NCI-H187 treated with DMSO at 0.1 percent for 48 hours (cell line): Measurements from ENCODE around the gene SH3BP4.

Experiments used
- DNase-seq: peaks from one replicate; lab custom pipeline; 2025; lab: John Stamatoyannopoulos, UW

The SH3BP4 gene

DNA sequence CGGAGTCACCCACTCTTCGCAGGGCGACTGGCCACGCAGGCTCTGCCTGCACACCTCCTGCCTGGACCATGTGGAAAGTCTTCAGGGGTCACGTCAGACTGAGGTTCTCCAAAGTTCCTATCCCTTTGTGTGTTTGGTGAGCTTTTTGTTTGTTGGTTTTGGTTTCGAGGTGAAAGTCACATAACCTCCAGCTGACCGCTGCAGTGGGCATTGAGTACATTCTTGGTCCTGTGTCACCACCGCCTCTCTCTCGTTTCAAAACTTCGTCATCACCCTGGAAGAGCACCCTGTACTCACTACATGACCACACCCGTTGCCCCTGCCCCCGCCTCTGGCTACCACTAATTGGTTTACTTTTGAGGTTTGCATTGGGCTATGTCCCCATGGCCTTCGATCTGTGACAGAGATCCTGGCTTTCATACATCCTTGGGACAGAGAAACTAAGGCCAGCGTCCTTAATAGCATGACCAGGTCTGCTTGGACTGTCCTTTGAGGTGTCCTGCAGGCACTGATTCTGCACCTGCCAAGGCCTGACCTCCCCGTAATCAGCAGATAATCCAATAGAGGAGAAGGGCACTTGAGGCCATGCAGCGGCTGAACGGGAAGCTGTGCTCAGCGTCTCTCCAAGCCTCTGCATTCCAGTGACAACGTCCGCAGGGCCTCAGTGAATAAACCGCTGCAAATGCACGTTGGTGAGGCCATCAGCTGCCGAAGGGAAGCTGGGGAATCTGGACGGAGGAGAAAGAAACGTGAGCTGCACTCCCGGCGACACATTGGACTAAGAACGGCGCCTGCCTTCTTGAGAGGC lies 46.8 kb downstream of the SH3BP4 start:
- no peak for DNase-seq

DNA sequence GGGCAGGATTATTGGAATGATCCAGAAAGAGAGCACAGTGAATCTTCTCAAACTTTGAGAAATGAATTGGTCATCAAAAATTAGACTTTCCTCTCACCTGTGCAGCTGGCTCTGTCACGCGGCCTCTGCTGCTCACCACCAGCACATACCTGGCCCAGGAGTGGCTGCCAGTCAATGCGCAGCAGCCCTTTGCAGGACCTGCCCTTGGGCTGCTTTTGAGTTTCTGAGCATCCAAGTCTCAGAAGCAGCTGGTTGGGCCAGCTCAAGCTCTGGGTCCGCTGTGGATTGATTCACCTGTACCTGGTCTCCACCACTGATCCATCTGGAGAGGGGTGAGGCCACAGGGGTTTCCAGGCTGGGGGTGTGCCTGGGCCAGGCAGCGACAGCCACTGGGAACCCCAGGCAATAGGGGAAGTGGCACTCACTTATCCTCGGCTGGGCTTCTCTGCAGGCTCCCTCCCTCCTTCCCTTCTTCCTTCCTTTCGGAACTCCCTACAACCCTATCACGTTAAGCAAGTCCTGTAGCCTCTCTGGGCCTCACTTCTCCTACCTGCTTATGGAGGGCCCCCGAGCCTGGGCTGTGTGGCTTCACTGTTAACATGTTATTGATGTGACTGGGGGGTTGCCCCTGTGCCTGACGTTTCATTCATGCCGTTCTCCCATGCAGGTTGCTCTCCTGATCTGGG lies 48.1 kb downstream of the SH3BP4 start:
- DNase-seq: no peak

DNA sequence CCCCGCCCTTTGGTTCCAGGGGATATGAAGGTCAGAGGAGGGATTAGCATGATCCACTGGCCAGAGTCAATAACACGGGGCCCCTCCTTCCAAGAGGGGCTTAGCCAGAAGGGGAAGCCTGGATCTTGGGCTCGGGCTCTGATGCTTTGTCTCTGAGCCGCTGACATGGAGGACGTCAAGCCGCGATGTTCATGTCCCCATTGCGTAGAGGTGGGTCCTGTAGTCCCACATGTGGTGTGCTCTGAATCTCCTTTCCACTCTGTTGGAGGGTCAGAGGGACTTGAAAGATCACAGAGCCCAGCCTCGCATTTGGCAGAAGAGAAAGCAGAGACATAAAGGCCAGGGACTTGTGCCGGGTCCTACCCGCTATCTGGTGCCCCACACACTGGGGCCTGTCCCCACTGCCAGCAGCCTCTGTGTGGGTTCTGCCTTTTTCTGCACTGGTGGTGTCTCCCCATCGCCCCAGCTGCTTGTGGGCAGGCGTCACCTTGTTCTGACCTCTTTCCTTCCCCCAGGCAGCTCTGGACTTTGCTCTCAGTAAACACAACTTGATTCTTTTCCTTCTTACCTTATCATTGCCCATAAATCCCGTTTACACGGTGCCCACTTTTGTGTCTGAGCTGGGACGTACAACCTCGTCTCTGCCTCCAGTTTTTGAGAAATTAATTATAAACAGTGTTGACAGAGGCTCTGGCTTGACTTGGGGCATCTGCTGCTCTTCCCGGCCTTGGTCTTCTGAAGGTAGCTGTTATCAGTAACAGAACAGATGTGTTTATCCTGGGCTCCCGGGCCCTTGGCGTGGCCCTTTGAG lies 48.8 kb downstream of the SH3BP4 start:
- no peak for DNase-seq

DNA sequence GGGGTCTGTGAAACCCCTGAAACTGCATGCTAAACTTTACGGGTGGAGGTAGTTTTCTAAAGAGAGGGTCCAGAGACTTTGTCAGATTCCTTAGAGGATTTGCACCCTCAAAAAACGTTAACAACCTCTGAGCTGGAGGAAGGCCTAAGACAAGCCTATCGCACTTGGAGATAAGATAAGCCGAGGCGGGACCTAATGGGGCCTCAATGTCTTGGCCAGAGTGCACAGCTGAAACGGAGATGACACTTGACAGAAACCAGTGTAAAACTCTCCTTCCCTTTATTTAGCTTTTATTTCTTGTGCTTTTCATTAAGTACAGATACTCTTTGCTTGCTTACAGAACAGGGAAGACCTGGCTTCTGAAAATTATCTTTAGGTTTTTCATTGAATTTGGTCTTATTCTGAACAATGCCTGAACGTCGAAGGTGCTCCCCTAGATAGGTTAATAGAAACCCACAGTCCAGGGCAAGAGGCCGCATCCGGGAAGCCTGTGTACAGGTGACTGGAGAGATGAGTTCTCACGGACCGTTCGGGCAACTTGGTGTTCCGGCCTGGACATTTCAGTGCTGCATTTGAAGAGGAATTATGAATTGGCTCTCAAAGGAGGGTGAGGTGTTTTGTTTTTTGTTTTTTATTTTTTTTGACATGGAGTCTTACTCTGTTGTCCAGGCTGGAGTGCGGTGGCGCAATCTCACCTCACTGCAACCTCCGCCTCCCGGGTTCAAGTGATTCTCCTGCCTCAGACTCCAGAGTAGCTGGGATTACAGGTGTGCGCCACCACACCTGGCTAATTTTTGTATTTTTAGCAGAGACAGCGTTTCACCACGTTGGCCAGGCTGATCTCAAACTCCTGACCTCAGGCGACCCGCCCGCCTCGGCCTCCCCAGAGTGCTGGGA lies 49.7 kb downstream of the SH3BP4 start:
- DNase-seq: no peak

DNA sequence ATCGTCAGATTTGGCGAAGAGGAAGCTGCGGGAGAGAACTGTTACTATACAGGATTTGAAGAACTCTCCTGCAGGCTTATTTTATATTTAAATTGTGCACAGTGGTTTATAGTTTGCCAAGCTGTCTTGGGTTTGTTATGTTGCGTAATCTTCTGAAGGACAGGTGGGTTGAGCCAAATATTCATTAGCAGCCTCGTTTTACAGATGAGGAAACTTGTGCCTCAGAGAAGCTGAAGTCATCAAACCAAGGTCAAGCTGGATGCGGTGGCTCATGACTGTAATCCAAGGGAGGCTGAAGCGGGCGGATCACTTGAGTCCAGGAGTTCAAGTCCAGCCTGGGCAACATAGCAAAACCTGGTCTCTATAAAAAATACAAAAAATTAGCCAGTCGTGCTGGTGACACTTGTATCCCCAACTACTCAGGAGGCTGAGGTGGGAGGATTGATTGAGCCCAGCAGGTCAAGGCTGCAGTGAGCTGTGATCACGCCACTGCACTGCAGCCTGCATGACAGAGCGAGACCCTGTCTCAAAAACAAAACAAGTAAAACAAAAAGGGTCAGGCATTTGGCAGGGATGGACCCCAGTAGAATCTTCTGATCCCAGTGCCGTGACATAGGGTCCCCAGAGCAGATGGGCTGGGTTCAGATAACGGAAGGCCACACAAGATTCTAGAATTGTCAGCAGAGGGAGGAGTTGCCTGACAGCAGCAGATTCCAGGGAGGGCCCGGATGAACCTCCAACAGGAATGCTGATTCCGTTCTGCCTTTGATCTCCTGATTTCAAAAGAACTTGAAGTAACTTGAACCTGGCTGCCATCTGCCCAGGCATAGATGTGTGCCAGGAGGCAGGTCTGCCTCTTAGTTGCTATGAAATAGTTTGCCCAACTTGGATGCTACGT lies 50.6 kb downstream of the SH3BP4 start:
- no peak for DNase-seq

DNA sequence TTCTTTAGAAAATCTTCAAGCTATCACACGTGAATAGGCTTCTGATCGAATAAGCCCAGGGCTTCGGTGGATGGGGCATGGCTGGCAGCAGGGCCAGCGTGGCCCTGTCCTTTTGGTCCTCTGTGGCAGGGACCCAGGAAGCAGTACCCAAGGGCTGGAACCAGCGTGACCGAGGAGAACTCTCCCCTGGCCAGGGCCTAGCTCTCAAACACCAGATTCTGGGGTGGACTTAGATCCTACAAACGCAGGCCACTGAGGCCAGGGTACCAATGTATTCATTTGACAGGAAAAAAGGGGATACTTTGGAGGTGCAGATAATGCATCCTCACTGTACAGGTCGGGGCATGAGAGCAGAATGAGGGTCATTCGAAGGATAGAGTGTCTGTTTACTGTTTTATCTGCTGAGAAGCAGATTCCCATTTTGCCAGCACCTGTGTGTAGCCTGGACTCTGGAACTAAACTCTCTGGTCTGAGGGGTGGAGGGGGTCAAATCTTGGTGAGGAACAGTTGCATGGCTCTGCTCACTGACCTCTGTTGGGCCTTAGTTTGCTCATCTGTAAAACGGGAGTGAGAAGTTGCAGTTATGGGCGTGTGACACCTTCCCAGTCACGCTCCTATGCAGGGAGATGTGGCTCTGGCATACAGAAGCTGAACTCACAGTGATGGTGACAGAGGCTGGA lies 51.4 kb downstream of the SH3BP4 start:
- DNase-seq: no peak

DNA sequence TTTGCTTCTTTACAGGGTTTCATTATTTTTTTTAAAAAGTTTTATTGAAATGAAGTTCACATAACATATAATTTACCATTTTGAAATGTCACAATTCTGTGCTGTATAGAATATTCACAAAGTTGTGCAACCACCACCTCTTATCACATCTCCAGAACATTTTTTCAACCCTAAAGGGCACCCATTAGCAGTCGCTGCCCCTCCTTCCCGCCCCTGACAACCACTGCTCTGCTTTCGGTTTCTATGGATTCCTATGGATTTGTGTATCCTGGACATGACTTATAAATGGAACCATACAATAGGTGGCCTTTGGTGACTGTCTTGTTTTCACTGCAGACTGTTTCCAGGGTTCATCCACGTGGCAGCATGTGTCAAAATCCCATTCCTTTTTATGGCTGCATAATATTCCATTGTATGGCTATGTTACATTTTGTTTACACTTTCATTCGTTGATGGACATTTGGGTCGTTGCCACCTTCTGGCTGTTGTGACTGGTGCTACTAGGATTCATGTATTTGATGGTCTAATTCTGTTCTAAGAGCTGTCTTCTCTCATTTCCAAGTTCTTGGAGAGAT lies 52.6 kb downstream of the SH3BP4 start:
- no peak for DNase-seq

DNA sequence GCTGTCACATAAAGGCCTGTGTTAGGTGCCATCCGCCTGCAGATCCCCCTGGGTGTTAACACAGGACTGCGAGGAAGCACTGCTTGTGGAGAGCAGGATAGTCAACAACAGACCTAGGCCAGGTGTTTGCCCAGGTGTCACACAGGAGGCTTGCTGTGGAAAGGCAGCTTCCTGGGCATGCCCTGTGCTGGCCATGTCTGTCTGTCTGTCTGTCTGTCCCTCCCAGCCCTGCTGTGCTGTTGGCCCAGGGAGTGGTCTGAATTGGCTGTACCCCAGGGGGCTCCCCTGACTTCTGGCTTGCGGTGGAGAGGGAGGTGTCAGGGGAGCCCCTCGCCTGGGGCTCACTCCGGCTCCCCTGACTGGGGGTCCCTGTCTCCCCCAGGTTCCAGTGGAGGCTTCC lies 53.2 kb downstream of the SH3BP4 start:
- DNase-seq: no peak

DNA sequence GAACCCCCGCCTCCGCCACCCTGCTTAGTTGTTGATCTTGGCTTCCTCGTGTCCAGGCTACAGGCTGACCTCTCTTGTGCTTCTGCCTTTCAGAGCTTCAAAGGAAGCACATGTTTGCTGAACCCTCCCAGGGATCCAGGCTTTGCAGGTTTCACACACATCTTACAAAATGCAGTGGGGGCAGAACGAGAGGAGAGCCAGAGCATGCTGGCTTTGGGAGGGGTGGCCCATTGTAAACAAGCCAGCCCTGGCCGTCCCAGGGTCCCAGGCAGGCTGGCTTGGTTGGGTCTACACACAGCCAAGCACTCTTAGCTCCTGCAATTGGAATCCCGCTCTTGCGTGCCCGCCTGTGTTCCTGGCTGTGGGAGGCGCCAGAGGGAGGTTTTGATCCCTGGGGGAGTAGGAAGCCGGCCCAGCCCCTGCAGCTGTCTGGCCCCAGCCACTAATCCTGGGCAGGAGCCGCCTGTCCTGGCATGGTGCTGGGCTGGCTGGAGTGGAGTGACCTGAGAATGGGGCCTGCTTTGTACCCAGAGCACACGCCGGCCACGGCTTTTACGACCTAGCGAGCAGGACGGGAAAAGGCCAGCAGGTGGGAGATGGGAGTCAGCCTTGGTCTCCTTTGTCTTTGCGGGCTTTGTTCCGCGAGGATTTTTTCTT lies 53.9 kb downstream of the SH3BP4 start:
- DNase-seq: no peak

DNA sequence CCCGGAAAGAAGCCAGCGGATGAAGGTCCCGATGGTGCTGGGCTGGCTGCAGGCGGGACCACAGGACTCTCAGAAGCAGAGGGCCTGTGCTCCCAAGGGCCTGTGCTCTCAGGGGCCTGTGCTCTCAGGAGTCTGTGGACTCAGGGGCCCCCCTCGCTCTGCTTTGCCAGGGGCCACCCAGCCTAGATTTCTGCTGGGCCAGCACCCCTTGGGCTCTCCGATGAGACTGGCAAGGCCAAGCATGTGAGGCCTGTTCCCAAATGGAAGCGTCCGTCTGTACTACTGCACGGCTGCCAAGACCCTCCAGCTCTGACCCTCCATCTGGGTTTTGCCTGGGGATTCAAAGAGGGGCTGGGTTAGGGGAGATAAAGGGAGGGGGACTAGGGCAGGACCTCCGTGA lies 54.6 kb downstream of the SH3BP4 start:
- DNase-seq: no peak

DNA sequence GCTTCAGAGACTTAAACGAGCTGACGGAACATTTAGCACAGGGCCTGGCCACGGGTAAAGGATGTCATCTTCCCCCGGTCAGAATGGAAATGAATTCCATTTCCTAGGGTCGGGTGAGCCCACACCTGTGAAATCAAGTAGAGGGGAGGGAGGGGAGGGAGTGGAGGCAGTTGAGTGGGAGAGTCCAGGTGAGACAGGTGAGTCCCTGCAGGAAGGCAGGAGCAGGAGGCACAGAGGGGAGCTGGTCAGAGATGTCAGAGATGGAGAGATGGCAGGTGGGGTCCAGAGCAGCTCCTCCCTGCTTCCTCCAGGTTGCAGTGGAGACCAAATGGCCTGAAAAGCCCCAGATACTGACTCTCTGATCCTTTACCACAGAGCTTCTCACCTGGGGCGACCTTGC lies 55.2 kb downstream of the SH3BP4 start:
- DNase-seq: no peak

DNA sequence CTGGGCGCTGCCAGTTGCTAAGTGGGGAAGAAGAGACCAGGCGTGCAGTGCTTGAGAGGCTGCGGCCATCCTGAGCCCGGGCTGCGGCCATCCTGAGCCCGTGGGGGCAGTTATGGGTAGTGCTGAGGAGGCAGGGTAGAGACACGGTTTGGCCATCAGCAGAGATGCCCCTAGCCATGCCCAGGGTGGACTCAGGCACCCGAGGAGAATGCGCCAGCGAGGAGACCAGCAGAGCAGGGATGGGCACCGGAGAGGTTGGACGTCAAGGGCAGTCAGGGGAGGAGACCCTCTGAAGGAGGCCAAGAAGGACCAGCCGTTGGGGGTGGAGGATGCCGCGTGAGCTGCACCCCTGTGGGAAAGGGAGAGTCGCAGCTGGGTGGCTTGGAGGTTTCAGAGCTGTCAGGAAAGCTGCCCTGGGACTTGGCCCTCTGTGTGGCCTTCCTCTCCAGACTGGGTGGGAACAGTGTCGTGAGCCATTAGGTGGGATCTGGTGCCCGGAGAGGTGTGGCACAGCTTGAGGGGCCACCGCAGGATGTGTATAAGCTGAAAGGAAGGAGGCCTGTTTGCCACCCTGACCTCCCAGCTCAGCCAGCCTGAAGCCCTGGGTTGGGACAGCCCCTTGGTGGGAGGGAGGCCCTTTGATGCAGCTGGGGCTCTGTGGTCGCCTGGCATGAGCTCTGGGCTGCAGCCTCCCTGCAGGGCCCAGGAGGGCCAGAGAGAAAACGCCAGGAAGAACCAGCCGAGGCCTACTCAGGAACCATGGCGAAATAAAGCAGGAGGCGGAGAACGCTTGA lies 56.0 kb downstream of the SH3BP4 start:
- no peak for DNase-seq

DNA sequence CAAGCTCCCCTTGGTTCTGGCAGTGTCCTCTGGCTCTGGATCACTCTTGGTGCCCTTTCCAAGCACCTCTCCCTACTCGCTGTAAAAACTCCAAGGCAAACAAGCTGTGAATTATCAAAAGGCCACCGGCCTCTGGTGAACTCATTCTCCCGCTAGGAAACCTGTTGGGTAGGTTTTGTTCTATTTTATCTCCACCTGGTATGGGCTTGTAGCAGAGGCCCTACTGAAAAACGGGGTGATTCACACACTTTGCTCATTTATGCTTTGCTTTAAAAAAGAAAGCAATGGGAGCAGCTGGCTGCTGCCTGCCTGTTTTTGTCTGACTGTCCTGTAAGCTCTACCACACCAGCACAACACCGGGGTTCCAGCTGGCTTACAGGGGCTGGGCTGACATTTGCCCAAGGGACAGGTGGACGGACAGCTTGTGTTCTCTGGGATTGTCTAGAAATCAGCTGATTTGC lies 56.8 kb downstream of the SH3BP4 start:
- DNase-seq: no peak

DNA sequence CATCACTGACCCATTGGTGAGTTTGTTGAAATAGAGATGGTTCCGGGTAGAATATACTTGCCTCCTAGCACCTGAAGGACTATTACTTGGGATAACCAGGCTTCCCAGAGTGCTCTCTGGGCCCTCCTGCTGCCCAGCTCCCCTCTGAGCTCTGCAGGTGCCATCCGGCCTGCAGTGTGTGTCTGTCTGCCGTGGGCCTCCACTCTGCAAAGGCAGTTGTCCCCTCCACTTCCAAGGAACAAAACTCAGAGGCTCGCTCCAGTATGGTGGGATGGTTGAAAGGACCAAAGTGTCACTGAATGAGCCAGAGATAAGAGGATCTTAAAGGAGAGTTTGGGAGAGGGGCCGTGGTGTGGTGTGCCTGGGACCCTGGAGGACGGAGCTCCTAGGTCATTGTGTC lies 57.3 kb downstream of the SH3BP4 start:
- DNase-seq: no peak

DNA sequence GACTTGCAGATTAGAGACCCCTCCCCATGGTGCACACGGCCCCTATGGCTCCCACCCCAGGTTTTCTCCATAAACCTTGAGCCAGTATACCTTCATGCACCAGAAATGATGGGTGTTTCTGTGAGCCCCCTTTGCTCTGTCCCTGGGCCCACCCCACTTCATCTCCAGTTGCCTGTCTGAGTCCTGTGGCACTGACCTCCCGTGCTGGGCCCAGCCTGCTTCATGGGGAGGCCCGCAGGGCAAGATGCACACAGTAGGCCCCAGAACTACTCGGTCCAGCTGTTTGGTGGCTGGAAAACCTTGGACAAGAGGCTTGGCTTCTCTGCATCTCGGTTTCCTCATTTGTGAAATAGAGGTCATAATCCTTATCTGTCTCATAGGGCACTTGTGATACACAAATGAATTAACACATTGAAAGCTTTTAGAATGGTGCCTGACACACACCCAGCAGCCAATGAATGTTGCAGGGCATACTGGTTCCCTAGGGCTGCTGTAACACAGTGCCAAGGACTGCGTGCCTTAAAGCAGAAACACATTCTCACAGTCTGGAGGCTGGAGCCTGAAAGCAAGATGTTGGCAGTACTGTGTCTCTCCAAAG lies 58.4 kb downstream of the SH3BP4 start:
- DNase-seq: no peak

DNA sequence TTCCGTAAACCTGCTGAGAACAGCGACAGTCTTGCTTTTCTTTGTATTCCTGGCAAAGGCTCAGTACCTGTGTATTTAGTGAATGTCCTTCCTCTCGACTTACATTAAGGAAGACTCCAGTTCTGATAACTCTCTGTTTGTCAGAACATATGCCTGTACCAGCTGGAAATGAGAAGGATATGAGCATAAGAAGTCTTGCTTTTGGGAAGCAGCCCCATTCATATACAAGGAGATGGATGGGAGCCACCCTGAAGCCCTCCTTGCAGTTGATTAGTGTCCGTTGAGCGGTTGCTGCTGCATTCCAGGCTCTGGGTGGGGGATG lies 59.8 kb downstream of the SH3BP4 start:
- DNase-seq: no peak

DNA sequence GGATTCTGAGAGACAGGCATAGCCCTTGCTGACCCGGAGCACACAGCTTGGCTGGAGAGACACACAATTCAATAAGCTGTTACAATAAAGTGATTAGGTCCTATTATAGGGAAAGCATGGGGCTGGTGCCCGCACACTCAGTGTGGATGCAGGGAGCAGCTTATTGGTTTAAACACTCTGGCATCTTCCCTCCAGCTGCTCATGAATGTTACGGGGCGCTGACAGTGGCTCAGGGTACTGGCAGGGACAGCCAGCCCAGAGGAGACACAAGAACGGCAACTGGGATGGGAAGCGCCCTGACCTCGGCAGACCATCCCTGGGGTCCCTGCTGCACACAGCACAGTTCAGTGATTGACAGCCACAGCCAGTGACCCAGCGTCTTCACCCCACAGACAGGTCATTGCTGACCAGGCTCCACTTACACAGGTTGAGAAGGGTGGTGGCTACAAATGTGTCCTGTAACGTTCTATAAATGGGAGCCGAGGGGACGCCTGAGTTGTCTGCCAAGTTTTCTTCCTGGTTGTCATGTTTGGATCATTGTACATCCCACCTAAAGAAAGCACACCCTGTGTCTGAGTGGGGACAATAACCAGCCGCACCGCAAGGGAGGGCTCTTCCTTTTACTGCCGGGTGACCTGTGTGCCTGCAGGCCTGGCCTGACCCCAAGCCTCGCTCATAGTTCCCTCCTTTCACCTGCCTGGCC lies 60.3 kb downstream of the SH3BP4 start:
- no peak for DNase-seq
